ENCODE data around the gene RBBP8NL. TPM values are rescaled to one million over a fixed set of nuclear protein-coding genes. Genes with fewer than 3 reads are reported as not detected.

RBBP8NL gene
- total RNA-seq = not detected

GRCh38 chr20:62427172-62428001 lies at the start of gene RBBP8NL:
RBBP8NL (minus strand) TSS chr20:62427539; CDS start chr20:62419647, 7,892 bp downstream.
- intact Hi-C loops (cut with DNase I) = loop anchor here (5.0 kb wide), 1 partner anchor 65 kb away; no protein-coding TSS in a partner anchor
- Histone ChIP-seq H3K4me3 (no peak within 1 kb of the TSS), H3K27me3 (peaks cover 0 to 65% (median 3%) of the 10 kb centered on the region in 4 donors), H3K27ac (replicated peaks in 1 of 4) (no peak within 1 kb of the TSS), H3K36me3 (no peaks in the 10 kb centered on the region), H3K9me3 (no peaks in the 10 kb centered on the region), H3K4me1 (no peaks in the 10 kb centered on the region)
- TF ChIP-seq POLR2A (IDR thresholded peaks at IDR 0.05; ENCODE audit: low read depth) = no peak
- no peak for TF ChIP-seq CTCF (IDR thresholded peaks at IDR 0.05)
- no peak for TF ChIP-seq EP300 (IDR thresholded peaks at IDR 0.05)
- no peak for TF ChIP-seq POLR2AphosphoS5 (IDR thresholded peaks at IDR 0.05)
- WGBS = 70% methylated on average over 9 of the region's 28 CpGs
- DNase-seq (ENCODE audit: extremely low spot score) = no peak

GRCh38 chr20:62476056-62476838 lies 48.9 kb upstream of the RBBP8NL start:
- Histone ChIP-seq H3K36me3 (no peaks in the 10 kb centered on the region), H3K9me3 (no peaks in the 10 kb centered on the region), H3K4me1 (peaks cover 11 to 31% (median 30%) of the 10 kb centered on the region in 4 donors), H3K27me3 (peaks cover 4 to 96% (median 47%) of the 10 kb centered on the region in 4 donors), H3K4me3 (peak overlapping the region; percentile 32 to 55 (median 38)), H3K27ac (replicated peaks in 1 of 4) (no peak overlapping the region)
- WGBS = 6% methylated on average over 19 of the region's 82 CpGs
- no peak for TF ChIP-seq POLR2A (IDR thresholded peaks at IDR 0.05; ENCODE audit: low read depth)
- no peak for TF ChIP-seq CTCF (IDR thresholded peaks at IDR 0.05)
- no peak for TF ChIP-seq POLR2AphosphoS5 (IDR thresholded peaks at IDR 0.05)
- no peak for TF ChIP-seq EP300 (IDR thresholded peaks at IDR 0.05)
- intact Hi-C loops (cut with DNase I) = no loop called here
- DNase-seq (ENCODE audit: extremely low spot score) = no peak

- no peaks in the 10 kb centered on the region for H3K36me3 ChIP-seq
- WGBS = 0% methylated on average over 10 of the region's 37 CpGs
- H3K9me3 ChIP-seq = no peaks in the 10 kb centered on the region
- H3K27ac ChIP-seq (replicated peaks in 1 of 4) = no peak within 1 kb of the TSS
- TF ChIP-seq POLR2AphosphoS5 (IDR thresholded peaks at IDR 0.05) (no peak), EP300 (IDR thresholded peaks at IDR 0.05) (no peak)
- intact Hi-C loops (cut with DNase I) = no loop called here
- DNase-seq (ENCODE audit: extremely low spot score) = no peak
- peaks cover 4 to 96% (median 47%) of the 10 kb centered on the region in 4 donors for H3K27me3 ChIP-seq
- peaks cover 11 to 31% (median 30%) of the 10 kb centered on the region in 4 donors for H3K4me1 ChIP-seq
- peak within 1 kb of the TSS; percentile 32 to 55 (median 38) for H3K4me3 ChIP-seq
Observed at GRCh38 chr20:62475772-62476055, 48.4 kb upstream of the RBBP8NL start, which contains the start of gene GATA5. GATA5 (minus strand) TSS chr20:62475995; CDS start chr20:62475521, 474 bp downstream.

- TF ChIP-seq EP300 (IDR thresholded peaks at IDR 0.05) = no peak
- TF ChIP-seq POLR2A (IDR thresholded peaks at IDR 0.05; ENCODE audit: low read depth) = no peak
- TF ChIP-seq CTCF (IDR thresholded peaks at IDR 0.05) = no peak
- TF ChIP-seq POLR2AphosphoS5 (IDR thresholded peaks at IDR 0.05) = no peak
- H3K27ac ChIP-seq (replicated peaks in 1 of 4) = no peak overlapping the region
- H3K4me3 ChIP-seq = peak overlapping the region; percentile 32 to 55 (median 38)
- 1% methylated on average over 12 of the region's 93 CpGs for WGBS
- DNase-seq (ENCODE audit: extremely low spot score) = no peak
- intact Hi-C loops (cut with DNase I) = no loop called here
- peaks cover 4 to 96% (median 47%) of the 10 kb centered on the region in 4 donors for H3K27me3 ChIP-seq
- no peaks in the 10 kb centered on the region for H3K36me3 ChIP-seq
- no peaks in the 10 kb centered on the region for H3K9me3 ChIP-seq
- H3K4me1 ChIP-seq = peaks cover 11 to 31% (median 30%) of the 10 kb centered on the region in 4 donors
Observed at GRCh38 chr20:62475027-62475771, 47.9 kb upstream of the RBBP8NL start.

Measured in esophagus muscularis mucosa (tissue), 4 donors.